ENCODE results near the gene REV3L.

GRCh38 chr6:111403388-111403787, 79.6 kb downstream of the REV3L start:
- TF ChIP-seq, protein P1, sequence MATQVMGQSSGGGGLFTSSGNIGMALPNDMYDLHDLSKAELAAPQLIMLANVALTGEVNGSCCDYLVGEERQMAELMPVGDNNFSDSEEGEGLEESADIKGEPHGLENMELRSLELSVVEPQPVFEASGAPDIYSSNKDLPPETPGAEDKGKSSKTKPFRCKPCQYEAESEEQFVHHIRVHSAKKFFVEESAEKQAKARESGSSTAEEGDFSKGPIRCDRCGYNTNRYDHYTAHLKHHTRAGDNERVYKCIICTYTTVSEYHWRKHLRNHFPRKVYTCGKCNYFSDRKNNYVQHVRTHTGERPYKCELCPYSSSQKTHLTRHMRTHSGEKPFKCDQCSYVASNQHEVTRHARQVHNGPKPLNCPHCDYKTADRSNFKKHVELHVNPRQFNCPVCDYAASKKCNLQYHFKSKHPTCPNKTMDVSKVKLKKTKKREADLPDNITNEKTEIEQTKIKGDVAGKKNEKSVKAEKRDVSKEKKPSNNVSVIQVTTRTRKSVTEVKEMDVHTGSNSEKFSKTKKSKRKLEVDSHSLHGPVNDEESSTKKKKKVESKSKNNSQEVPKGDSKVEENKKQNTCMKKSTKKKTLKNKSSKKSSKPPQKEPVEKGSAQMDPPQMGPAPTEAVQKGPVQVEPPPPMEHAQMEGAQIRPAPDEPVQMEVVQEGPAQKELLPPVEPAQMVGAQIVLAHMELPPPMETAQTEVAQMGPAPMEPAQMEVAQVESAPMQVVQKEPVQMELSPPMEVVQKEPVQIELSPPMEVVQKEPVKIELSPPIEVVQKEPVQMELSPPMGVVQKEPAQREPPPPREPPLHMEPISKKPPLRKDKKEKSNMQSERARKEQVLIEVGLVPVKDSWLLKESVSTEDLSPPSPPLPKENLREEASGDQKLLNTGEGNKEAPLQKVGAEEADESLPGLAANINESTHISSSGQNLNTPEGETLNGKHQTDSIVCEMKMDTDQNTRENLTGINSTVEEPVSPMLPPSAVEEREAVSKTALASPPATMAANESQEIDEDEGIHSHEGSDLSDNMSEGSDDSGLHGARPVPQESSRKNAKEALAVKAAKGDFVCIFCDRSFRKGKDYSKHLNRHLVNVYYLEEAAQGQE (IDR thresholded peaks at IDR 0.05; ENCODE audit: low read depth), result no peak
- no peak for TF ChIP-seq CTCF (IDR thresholded peaks at IDR 0.05 in 2 of 3, conservative IDR thresholded peaks at IDR 0.05 in 1 of 3; ENCODE audit: borderline replicate concordance in 1 of 3, insufficient read depth in 1 of 3, low read depth in 2 of 3, low read length in 2 of 3)
- TF ChIP-seq CEBPB (IDR thresholded peaks at IDR 0.05; ENCODE audit: low read depth), result no peak
- TF ChIP-seq RAD21 (IDR thresholded peaks at IDR 0.05; ENCODE audit: low read depth), result no peak
- no peak for TF ChIP-seq POLR2AphosphoS5 (IDR thresholded peaks at IDR 0.05; ENCODE audit: low read depth, low read length)
- no peak for TF ChIP-seq SP1 (IDR thresholded peaks at IDR 0.05; ENCODE audit: low read depth)
- TF ChIP-seq POLR2A (IDR thresholded peaks at IDR 0.05; ENCODE audit: borderline replicate concordance, extremely low read depth, insufficient read depth, insufficient read length), result no peak
- no peak for TF ChIP-seq ELF1 (IDR thresholded peaks at IDR 0.05; ENCODE audit: borderline replicate concordance, low read depth)
